ENCODE results near the gene ZSWIM8. TPM values are rescaled to one million over a fixed set of nuclear protein-coding genes. Genes with fewer than 3 reads are reported as not detected.

The ZSWIM8 gene
- total and polyA plus RNA-seq, 10 of the 15 experiments (the other 5 are each of a cell fraction or from before 2014, with no cell fraction given) = 7.8 to 47.1 (median 23.6) TPM

- TF ChIP-seq PRDM15 (CRISPR knock-in tag; IDR thresholded peaks at IDR 0.05) (no peak), BCL3 (IDR thresholded peaks at IDR 0.05; ENCODE audit: borderline replicate concordance, insufficient read depth, low read depth, low read length, poor library complexity, severe bottlenecking) (peak; percentile 45), FOXM1 (IDR thresholded peaks at IDR 0.05; ENCODE audit: low read depth, low read length) (peak; percentile 55; the same call in 1 of the 2 replicates), NR2C2 (IDR thresholded peaks at IDR 0.05; ENCODE audit: borderline replicate concordance, control insufficient read depth, insufficient read length, low read depth) (no peak), NBN (IDR thresholded peaks at IDR 0.05) (no peak), IKZF2 (IDR thresholded peaks at IDR 0.05) (0 out of 4 replicates have a peak, but pooled peaks of 1 of the 2 experiments have one; percentile 24), ETV6 (conservative IDR thresholded peaks at IDR 0.05 in 1 of 2, IDR thresholded peaks at IDR 0.05 in 1 of 2; ENCODE audit: borderline replicate concordance in 1 of 2, low read depth in 1 of 2) (peak in 1 of 2 experiments; percentile 77; a peak in 2 of 4 replicates), FOS (IDR thresholded peaks at IDR 0.05; ENCODE audit: borderline replicate concordance, extremely low read depth, insufficient read length) (no peak)
These were observed 22.5 kb upstream of the ZSWIM8 start (continued) for GRCh38 chr10:73762915-73763314.

Data from GM12878 (cell line).